PC-9 (cell line): ENCODE measurements around the gene RHOBTB3.

ENCODE experiments used
- EZH2 ChIP-seq: fragments of 200-600 bp; sonication (generic); IDR thresholded peaks from 2 replicates; pipeline ENCODE4 v1.8.0; 2017; ENCODE audit warnings: antibody characterized with exemption, low read depth
- TF ChIP-seq, protein P1 (sequence below): fragments of 200-600 bp; sonication (generic); conservative IDR thresholded peaks from 2 replicates; pipeline ENCODE4 v1.6.1; 2017; ENCODE audit warnings: mixed run types, antibody characterized with exemption, mild to moderate bottlenecking, moderate library complexity

DNA sequence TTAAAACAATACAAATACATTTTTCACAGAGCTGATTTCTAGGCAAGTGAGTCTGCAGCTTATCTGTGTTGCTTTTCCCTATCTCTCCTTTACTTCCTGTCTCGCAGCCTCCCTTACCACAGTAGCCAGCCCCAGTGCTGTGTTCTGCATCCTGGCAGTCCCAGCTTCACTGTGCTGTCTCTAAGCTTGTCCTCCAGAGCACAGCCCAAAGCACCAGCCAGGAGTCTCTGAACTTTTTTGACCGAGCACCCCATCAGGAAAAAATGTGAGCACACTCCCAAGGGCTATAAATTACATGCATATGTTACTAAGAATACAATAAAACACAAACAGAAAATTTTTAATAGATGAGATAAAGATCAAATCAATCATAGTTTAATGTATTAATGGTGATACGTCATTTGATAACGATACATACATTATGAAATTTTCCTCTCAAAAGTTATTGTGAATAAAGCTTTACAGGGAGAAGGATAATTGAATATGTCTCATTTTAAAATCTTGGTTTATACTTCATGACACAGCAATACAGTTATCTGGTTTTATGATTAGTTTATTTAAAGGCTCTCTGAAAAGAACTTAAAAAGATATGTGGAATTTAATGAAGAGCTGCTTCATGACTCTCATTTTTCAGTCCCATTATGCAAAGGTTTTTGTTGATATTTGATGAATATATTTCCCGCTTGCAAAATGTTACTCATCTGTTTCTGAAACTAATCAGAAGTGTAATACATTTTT is 7.3 kb upstream of the RHOBTB3 start:
- TF ChIP-seq, protein P1, sequence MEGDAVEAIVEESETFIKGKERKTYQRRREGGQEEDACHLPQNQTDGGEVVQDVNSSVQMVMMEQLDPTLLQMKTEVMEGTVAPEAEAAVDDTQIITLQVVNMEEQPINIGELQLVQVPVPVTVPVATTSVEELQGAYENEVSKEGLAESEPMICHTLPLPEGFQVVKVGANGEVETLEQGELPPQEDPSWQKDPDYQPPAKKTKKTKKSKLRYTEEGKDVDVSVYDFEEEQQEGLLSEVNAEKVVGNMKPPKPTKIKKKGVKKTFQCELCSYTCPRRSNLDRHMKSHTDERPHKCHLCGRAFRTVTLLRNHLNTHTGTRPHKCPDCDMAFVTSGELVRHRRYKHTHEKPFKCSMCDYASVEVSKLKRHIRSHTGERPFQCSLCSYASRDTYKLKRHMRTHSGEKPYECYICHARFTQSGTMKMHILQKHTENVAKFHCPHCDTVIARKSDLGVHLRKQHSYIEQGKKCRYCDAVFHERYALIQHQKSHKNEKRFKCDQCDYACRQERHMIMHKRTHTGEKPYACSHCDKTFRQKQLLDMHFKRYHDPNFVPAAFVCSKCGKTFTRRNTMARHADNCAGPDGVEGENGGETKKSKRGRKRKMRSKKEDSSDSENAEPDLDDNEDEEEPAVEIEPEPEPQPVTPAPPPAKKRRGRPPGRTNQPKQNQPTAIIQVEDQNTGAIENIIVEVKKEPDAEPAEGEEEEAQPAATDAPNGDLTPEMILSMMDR: no peak
- no peak for TF ChIP-seq EZH2
